Fibroblast of lung (primary cell): ENCODE data around the gene P2RY8. TPM values are rescaled to one million over a fixed set of nuclear protein-coding genes. Genes with fewer than 3 reads are reported as not detected.

Source experiments
- DNase-seq, 2 donors: peaks; one replicate each; pipeline versions ENCODE4 v3.0.0 to v3.0.0-alpha.2; 2010; ENCODE audit warnings: low read depth in 2 of 2
- H2AFZ ChIP-seq: 2 replicates; pipeline ENCODE4 v1.5.1; 2012; ENCODE audit warnings: low read length, control low read depth, inconsistent platforms
- H3K27ac ChIP-seq: 2 replicates; pipeline ENCODE4 v1.5.1; 2011; ENCODE audit warnings: low read length, control low read depth; ENCODE audit not compliant: insufficient read depth
- H3K27me3 ChIP-seq: 2 replicates; pipeline ENCODE4 v1.5.1; 2011; ENCODE audit warnings: mild to moderate bottlenecking, low read length; ENCODE audit not compliant: control insufficient read depth, insufficient read depth
- H3K36me3 ChIP-seq: 2 replicates; pipeline ENCODE4 v1.5.1; 2011; ENCODE audit warnings: low read length; ENCODE audit not compliant: control insufficient read depth, insufficient read depth
- H3K4me1 ChIP-seq: 2 replicates; pipeline ENCODE4 v1.5.1; 2011; ENCODE audit warnings: low read length; ENCODE audit not compliant: control insufficient read depth, insufficient read depth; ENCODE audit errors: extremely low read depth
- H3K4me2 ChIP-seq: 2 replicates; pipeline ENCODE4 v1.5.1; 2011; ENCODE audit warnings: low read length, control low read depth; ENCODE audit not compliant: insufficient read depth; ENCODE audit errors: extremely low read depth
- H3K4me3 ChIP-seq, 4 experiments: fragments of 200-600 bp in 1 of 4; sonication (generic) in 1 of 4; replicated peaks in 1 of 4; 2 replicates each; pipeline ENCODE4 v1.5.1; 2011 to 2016; ENCODE audit warnings: low read length in 4 of 4, low read depth in 3 of 4, mild to moderate bottlenecking in 3 of 4, control low read depth in 2 of 4, inconsistent platforms in 1 of 4, mixed read lengths in 1 of 4; ENCODE audit not compliant: insufficient read depth in 1 of 4; ENCODE audit errors: control extremely low read depth in 1 of 4
- H3K79me2 ChIP-seq: 2 replicates; pipeline ENCODE4 v1.5.1; 2012; ENCODE audit warnings: mild to moderate bottlenecking, low read length, inconsistent platforms; ENCODE audit not compliant: control insufficient read depth, insufficient read depth
- H3K9ac ChIP-seq: 2 replicates; pipeline ENCODE4 v1.5.1; 2011; ENCODE audit warnings: mild to moderate bottlenecking, low read length, control low read depth; ENCODE audit not compliant: insufficient read depth
- H3K9me3 ChIP-seq: 2 replicates; pipeline ENCODE4 v1.5.1; 2012; ENCODE audit warnings: low read depth, low read length; ENCODE audit not compliant: control insufficient read depth, insufficient read depth
- H4K20me1 ChIP-seq: 2 replicates; pipeline ENCODE4 v1.5.1; 2011; ENCODE audit warnings: low read length; ENCODE audit not compliant: control insufficient read depth, insufficient read depth; ENCODE audit errors: extremely low read depth
- CTCF ChIP-seq, 2 donors: IDR thresholded peaks in 1 of 2; conservative IDR thresholded peaks in 1 of 2; 1 replicate in 1 of 2; 2 replicates in 1 of 2; pipeline ENCODE4 v1.5.1; 2011 to 2012; ENCODE audit warnings: low read length in 2 of 2, control low read depth in 1 of 2, inconsistent platforms in 1 of 2, low read depth in 1 of 2, mild to moderate bottlenecking in 1 of 2
- EZH2 ChIP-seq: IDR thresholded peaks from 2 replicates; pipeline ENCODE4 v1.5.1; 2012; ENCODE audit warnings: low read length, control low read depth, mild to moderate bottlenecking; ENCODE audit errors: missing control alignments
- polyA plus RNA-seq, 2 donors: library from polyadenylated mRNA; depleted of rRNA in 1 of 2; stranded (reverse) in 1 of 2; unstranded in 1 of 2; fragments of >200 nt; gene quantifications; 2 replicates each; pipeline ENCODE4 v1.2.1, GENCODE V29; 2011 to 2012; ENCODE audit warnings: missing spikeins in 1 of 2
- total RNA-seq: library from RNA; depleted of rRNA; stranded (reverse); fragments of >200 nt; gene quantifications from 2 replicates; pipeline ENCODE4 v1.2.1, GENCODE V29; 2014

Gene P2RY8
- total and polyA plus RNA-seq, 2 donors (not counting 1 experiment from before 2014, with no cell fraction given): not detected

DNA sequence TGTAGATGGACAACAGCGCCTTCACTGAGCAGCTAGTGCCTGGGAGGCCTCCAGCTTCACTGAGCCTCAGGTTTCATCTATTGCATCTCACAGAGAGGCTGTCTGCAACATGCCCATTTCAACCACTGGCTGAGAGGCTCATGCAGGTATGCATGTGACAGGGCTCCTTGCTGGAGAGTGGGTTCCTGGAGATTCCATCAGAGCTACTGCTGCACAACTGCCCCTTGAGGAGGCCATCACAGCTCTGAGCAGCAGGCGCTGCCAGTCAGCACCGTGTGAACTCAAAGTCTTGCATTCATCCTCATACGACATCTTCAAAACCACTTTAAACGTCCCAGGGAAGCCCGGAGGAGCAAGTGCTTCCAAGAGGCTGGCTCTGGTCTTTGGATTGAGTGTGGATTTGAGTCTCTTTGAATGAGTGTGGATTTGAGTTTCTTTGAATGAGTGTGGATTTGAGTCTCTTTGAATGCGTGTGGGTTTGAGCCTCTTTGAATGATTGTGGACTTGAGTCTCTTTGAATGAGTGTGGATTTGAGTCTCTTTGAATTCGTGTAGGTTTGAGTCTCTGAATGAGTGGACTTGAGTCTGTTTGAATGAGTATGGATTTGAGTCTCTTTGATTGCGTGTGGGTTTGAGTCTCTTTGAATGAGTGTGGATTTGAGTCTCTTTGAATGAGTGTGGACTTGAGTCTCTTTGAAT lies 8.7 kb downstream of the P2RY8 start:
- H3K36me3 ChIP-seq: no peaks in the 10 kb centered on the region
- H3K4me1 ChIP-seq: no peaks in the 10 kb centered on the region
- H3K4me2 ChIP-seq: no peak overlapping the region
- no peaks in the 10 kb centered on the region for H4K20me1 ChIP-seq
- no peak for DNase-seq
- H3K79me2 ChIP-seq: no peaks in the 10 kb centered on the region
- H2AFZ ChIP-seq: no peak overlapping the region
- no peak overlapping the region for H3K27ac ChIP-seq
- no peaks in the 10 kb centered on the region for H3K27me3 ChIP-seq
- H3K9ac ChIP-seq: no peak overlapping the region
- H3K4me3 ChIP-seq: no peak overlapping the region
- no peaks in the 10 kb centered on the region for H3K9me3 ChIP-seq
- TF ChIP-seq CTCF (conservative IDR thresholded peaks at IDR 0.05 in 1 of 2, IDR thresholded peaks at IDR 0.05 in 1 of 2; ENCODE audit: low read depth in 1 of 2, low read length in 2 of 2) (no peak), EZH2 (no peak)

- Histone ChIP-seq H3K4me2 (no peak overlapping the region), H3K9ac (no peak overlapping the region), H3K27me3 (no peaks in the 10 kb centered on the region), H3K79me2 (no peaks in the 10 kb centered on the region), H3K9me3 (no peaks in the 10 kb centered on the region), H2AFZ (no peak overlapping the region), H3K36me3 (no peaks in the 10 kb centered on the region), H4K20me1 (no peaks in the 10 kb centered on the region), H3K27ac (no peak overlapping the region), H3K4me1 (no peaks in the 10 kb centered on the region), H3K4me3 (no peak overlapping the region)
- no peak for TF ChIP-seq EZH2
- no peak for DNase-seq
Observed at GRCh38 chrX:1527457-1527856, 9.5 kb downstream of the P2RY8 start.

- TF ChIP-seq EZH2 (no peak), CTCF (conservative IDR thresholded peaks at IDR 0.05 in 1 of 2, IDR thresholded peaks at IDR 0.05 in 1 of 2; ENCODE audit: low read depth in 1 of 2, low read length in 2 of 2) (no peak)
- no peak for DNase-seq
- Histone ChIP-seq H3K36me3 (no peaks in the 10 kb centered on the region), H3K9ac (no peak overlapping the region), H4K20me1 (no peaks in the 10 kb centered on the region), H2AFZ (no peak overlapping the region), H3K4me3 (no peak overlapping the region), H3K4me2 (no peak overlapping the region), H3K9me3 (no peaks in the 10 kb centered on the region), H3K4me1 (no peaks in the 10 kb centered on the region), H3K27me3 (no peaks in the 10 kb centered on the region), H3K79me2 (no peaks in the 10 kb centered on the region), H3K27ac (no peak overlapping the region)
Observed at GRCh38 chrX:1526565-1526964, 10.4 kb downstream of the P2RY8 start.
